GM12865 (cell line): Measurements from ENCODE around the gene GALNT5.
A peak's percentile ranks its signal among the peaks of the same experiment; 100 is the strongest.

Experiments used
- DNase-seq: peaks from one replicate; pipeline ENCODE4 v3.0.0; 2010; ENCODE audit warnings: low read depth
- H3K4me3 ChIP-seq: 2 replicates; pipeline ENCODE4 v1.5.1; 2011; ENCODE audit warnings: mild to moderate bottlenecking, low read depth, low read length, control low read depth
- CTCF ChIP-seq: IDR thresholded peaks from 2 replicates; pipeline ENCODE4 v1.5.1; 2011; ENCODE audit warnings: low read length, control low read depth, low read depth, inconsistent platforms; ENCODE audit not compliant: insufficient read depth; ENCODE audit errors: missing control alignments

GALNT5 gene

DNA sequence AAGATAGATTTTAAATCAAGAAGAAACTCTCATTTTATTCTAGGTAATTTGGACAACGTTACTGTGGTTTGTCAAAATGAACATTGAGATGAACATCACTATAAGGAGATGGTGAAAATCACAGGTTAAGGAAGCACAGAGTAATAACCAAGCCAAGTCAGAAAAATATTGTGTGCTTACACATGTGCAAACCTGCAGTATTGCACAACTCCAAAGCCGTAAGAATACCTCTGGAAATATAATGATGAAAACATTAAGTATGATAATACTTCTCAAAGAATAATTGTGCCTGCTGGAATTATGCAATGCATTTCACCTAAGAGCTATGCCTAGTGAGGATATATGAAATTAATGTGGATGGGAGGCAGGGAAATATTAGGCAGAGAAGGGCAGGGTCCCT lies 21.1 kb upstream of the GALNT5 start:
- no peak for DNase-seq
- no peak for TF ChIP-seq CTCF
- H3K4me3 ChIP-seq = no peak overlapping the region

DNA sequence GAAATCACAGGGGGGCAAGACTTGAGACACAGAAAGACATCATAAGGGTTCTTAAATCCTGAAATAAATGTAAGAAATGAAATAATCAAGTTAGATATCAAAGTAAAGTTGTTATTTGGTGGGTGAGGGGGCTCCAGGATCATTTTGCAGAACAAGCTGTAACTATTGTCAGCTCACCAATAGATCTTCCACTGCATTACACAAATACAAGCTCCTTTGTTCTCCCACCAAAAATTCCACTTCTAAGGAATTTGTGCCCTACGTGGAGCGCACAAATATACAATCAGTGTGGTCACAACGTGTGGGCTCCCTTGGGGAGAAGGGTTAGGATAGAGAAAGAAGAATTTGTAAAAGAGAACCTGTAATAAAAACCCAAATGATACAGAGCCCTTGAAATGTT lies 19.2 kb upstream of the GALNT5 start:
- DNase-seq = no peak
- no peak for TF ChIP-seq CTCF
- H3K4me3 ChIP-seq = no peak overlapping the region

DNA sequence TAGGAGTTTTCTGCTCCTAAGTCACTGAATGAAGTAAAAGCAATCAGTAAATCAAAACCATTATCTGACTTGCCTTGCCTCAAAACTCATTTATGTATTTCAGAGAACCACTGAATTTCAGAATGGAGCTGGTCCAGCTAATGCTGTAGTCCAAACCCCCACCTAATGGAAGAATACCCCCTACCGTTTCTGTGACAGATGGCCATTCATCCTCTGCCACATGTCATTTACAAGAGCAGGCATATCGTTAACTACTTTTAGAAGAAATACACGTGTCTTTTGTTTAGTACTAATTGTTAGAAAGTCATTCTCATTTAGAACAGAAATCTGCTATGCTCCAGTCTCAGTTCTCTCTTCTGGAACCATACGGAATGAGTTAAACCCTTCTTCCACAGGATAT lies 12.8 kb upstream of the GALNT5 start:
- no peak overlapping the region for H3K4me3 ChIP-seq
- no peak for DNase-seq
- no peak for TF ChIP-seq CTCF

DNA sequence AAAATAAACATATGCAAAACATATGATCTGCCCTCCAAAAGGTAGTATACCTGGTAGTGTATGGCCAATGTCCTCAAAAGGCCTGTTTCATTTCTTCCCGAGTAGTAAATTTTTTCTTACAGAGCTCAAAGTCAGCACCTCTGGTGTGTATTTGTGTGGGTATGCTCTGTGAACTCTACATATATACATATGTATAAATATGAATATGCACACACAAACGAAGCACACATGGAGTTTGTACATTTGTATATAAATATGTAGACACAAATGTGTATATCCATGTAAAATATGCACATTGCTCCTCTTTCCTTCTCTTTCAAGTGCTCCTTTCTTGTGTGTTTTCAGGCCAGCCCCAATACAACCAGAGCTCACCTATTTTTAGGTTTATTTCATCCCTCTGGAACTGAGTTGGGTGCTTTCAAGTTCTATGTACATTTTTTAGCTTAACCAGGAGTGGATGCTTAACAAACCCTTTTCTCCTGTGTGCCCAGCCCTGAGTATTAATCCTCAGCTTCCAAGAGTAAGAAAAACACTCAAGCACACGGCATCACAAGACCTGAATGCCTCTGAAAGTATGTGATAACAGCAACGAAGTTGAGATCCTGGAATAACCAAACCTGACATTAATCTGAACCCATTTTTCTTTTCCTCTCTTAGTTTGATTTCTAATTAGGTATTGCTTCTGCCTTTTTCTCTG lies 12.2 kb upstream of the GALNT5 start:
- no peak for DNase-seq
- no peak overlapping the region for H3K4me3 ChIP-seq
- TF ChIP-seq CTCF = no peak

- no peak overlapping the region for H3K4me3 ChIP-seq
- peak; percentile 89 for DNase-seq
- no peak for TF ChIP-seq CTCF
These were observed 11.4 kb upstream of the GALNT5 start for GRCh38 chr2:157245846-157246764.

- no peak overlapping the region for H3K4me3 ChIP-seq
- DNase-seq = no peak
- TF ChIP-seq CTCF = no peak
These were observed 10.6 kb upstream of the GALNT5 start for GRCh38 chr2:157246765-157247407.
